ENCODE measurements around the gene LAMA3. TPM values are rescaled to one million over a fixed set of nuclear protein-coding genes. Genes with fewer than 3 reads are reported as not detected.

Gene LAMA3
- total RNA-seq, 4 donors from 2014 or later: 14.9 to 81.4 (median 69.3) TPM

GRCh38 chr18:23757437-23757733, 68.1 kb downstream of the LAMA3 start:
- DNase-seq: no peak
- Histone ChIP-seq H3K9me3 (no peaks in the 10 kb centered on the region), H3K4me3 (no peak overlapping the region), H3K4me1 (no peaks in the 10 kb centered on the region), H3K27me3 (no peaks in the 10 kb centered on the region), H3K27ac (no peak overlapping the region), H3K36me3 (no peaks in the 10 kb centered on the region)
- TF ChIP-seq, protein P1, sequence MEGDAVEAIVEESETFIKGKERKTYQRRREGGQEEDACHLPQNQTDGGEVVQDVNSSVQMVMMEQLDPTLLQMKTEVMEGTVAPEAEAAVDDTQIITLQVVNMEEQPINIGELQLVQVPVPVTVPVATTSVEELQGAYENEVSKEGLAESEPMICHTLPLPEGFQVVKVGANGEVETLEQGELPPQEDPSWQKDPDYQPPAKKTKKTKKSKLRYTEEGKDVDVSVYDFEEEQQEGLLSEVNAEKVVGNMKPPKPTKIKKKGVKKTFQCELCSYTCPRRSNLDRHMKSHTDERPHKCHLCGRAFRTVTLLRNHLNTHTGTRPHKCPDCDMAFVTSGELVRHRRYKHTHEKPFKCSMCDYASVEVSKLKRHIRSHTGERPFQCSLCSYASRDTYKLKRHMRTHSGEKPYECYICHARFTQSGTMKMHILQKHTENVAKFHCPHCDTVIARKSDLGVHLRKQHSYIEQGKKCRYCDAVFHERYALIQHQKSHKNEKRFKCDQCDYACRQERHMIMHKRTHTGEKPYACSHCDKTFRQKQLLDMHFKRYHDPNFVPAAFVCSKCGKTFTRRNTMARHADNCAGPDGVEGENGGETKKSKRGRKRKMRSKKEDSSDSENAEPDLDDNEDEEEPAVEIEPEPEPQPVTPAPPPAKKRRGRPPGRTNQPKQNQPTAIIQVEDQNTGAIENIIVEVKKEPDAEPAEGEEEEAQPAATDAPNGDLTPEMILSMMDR (IDR thresholded peaks at IDR 0.05): no peak
- no peak for TF ChIP-seq POLR2A (IDR thresholded peaks at IDR 0.05)

DNA sequence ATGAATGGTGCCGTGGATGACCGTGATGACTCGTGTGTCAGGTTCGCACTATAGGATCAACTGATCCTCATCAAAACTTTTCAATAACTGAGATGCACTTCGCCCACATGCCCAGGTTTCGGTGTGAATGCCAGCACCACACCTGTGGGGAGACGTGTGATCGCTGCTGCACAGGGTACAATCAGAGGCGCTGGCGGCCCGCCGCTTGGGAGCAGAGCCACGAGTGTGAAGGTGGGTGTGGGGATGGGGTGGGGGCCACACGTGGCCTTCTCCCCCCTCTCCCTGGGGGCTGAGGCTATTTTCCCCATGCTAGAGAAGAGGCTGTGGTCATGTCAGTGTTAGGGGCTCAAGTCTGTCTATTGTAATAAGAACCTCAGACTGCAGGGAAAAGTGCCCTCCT, 69.0 kb downstream of the LAMA3 start:
- no peaks in the 10 kb centered on the region for H3K36me3 ChIP-seq
- no peaks in the 10 kb centered on the region for H3K9me3 ChIP-seq
- H3K27ac ChIP-seq: no peak overlapping the region
- no peak for DNase-seq
- H3K27me3 ChIP-seq: no peaks in the 10 kb centered on the region
- no peaks in the 10 kb centered on the region for H3K4me1 ChIP-seq
- no peak for TF ChIP-seq POLR2A (IDR thresholded peaks at IDR 0.05)
- TF ChIP-seq, protein P1 (IDR thresholded peaks at IDR 0.05): no peak
- no peak overlapping the region for H3K4me3 ChIP-seq

DNA sequence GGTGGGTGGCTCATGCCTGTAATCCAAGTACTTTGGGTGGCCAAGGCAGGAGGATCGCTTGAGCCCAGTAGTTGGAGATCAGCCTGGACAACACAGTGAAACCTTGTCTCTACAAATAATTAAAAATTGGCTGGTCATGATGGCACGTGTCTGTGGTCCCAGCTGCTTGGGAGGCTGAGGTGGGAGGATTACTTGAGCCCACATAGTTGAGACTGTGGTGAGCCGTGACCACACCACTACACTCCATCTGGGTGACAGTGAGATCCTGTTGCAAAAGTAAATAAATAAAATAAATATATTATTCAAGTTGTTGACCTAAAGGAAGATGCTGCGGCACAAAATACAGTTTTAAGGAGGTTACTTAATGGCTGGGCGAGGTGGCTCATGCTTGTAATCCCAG, 72.7 kb downstream of the LAMA3 start:
- H3K4me1 ChIP-seq: no peaks in the 10 kb centered on the region
- H3K27ac ChIP-seq: no peak overlapping the region
- TF ChIP-seq POLR2A (IDR thresholded peaks at IDR 0.05): no peak
- TF ChIP-seq, protein P1 (IDR thresholded peaks at IDR 0.05): no peak
- H3K4me3 ChIP-seq: no peak overlapping the region
- DNase-seq: no peak
- H3K36me3 ChIP-seq: no peaks in the 10 kb centered on the region
- H3K9me3 ChIP-seq: no peaks in the 10 kb centered on the region
- H3K27me3 ChIP-seq: no peaks in the 10 kb centered on the region

GRCh38 chr18:23763343-23763742, 74.1 kb downstream of the LAMA3 start:
- no peak overlapping the region for H3K27ac ChIP-seq
- no peak overlapping the region for H3K4me3 ChIP-seq
- TF ChIP-seq, protein P1 (IDR thresholded peaks at IDR 0.05): no peak
- TF ChIP-seq POLR2A (IDR thresholded peaks at IDR 0.05): no peak
- no peaks in the 10 kb centered on the region for H3K36me3 ChIP-seq
- H3K9me3 ChIP-seq: no peaks in the 10 kb centered on the region
- no peaks in the 10 kb centered on the region for H3K27me3 ChIP-seq
- H3K4me1 ChIP-seq: no peaks in the 10 kb centered on the region
- DNase-seq: no peak

GRCh38 chr18:23765931-23766330, 76.7 kb downstream of the LAMA3 start:
- no peak for DNase-seq
- no peak overlapping the region for H3K4me3 ChIP-seq
- no peaks in the 10 kb centered on the region for H3K27me3 ChIP-seq
- TF ChIP-seq, protein P1 (IDR thresholded peaks at IDR 0.05): no peak
- TF ChIP-seq POLR2A (IDR thresholded peaks at IDR 0.05): no peak
- H3K36me3 ChIP-seq: no peaks in the 10 kb centered on the region
- no peak overlapping the region for H3K27ac ChIP-seq
- no peaks in the 10 kb centered on the region for H3K4me1 ChIP-seq
- no peaks in the 10 kb centered on the region for H3K9me3 ChIP-seq

DNA sequence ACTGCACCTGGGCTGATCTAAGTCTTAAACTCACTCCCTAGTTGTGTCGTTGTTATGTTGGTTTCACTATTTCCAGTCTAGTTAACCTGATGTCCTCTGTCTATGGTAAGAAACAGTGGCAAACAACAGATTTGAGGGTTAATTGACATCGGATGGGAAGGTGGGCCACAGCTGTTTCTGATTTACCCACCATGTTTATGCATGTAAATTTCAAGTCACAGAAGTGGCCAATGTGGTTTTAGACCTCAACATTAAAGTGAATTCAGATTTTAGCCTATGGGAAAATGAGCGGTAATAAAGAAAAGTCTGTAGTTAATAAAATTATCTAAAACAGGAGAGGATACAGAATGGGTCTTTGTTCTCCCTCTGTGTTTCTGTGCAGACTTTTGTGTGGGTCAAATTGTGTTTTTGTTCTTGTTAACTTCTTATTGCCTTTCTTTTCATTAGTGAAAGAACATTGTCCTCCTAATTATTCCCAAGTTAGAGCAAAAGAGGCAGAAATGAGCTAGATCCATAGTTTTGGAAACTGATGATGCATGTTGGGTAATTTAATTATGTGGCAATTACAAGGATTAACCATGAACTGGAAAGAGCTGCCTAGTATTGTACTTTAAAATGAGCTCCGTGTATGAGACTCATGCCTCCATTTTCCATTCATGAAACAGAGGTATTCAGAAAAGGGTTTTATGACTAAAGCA, 83.2 kb downstream of the LAMA3 start:
- Histone ChIP-seq H3K27ac (no peak overlapping the region), H3K36me3 (no peaks in the 10 kb centered on the region), H3K4me1 (no peaks in the 10 kb centered on the region), H3K27me3 (no peaks in the 10 kb centered on the region), H3K4me3 (no peak overlapping the region), H3K9me3 (no peaks in the 10 kb centered on the region)
- no peak for DNase-seq
- TF ChIP-seq, protein P1 (IDR thresholded peaks at IDR 0.05): no peak
- TF ChIP-seq POLR2A (IDR thresholded peaks at IDR 0.05): no peak

All from Peyer's patch (tissue), 4 donors.